Measurements from ENCODE around the gene ABHD8.

Gene ABHD8

DNA sequence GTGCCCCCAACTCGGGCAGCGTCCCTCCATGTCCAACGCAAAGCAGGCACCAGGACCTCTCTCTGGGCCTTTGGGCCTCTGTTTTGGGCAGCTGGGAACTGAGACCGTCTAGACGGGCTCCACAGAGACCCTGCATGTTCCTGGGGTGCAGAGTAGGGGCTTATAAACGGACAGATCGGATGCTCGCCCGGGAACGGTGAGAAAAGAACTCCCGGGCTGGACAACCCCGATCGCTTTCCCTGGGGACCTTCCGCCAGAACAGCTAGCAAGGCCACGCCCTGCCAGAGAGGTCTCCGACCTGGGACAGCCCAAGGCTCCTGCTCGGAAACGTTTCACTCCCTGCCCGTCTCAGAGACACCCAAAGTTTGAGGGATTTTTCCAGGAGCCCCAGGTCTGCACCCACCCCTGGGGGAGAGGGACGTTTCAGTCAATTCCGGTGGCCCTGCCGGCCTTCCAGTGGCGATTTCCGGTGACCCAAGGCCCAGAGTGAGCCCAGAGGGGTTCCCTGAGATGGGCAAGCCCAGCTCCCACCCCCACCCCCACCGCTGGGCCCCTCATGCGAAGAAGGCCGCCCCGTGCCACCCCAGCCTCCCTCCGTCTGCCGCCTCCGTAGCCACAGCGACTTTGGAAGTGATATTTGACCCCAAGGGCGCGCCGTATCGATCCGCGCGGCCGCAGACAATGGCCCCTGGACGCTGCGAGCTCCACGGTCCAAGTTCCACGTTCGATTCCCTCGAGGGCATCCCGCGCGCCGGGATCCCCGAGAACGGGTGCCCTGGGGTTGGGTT, 59.2 kb downstream of the ABHD8 start:
- TF ChIP-seq REST (IDR thresholded peaks at IDR 0.05; ENCODE audit: low read depth), result no peak
- TF ChIP-seq TAF1 (IDR thresholded peaks at IDR 0.05; ENCODE audit: low read depth), result 0 out of 2 replicates have a peak, but pooled peaks have one; percentile 15
- no peak for TF ChIP-seq TCF12 (IDR thresholded peaks at IDR 0.05; ENCODE audit: low read depth)
- TF ChIP-seq CREB1 (IDR thresholded peaks at IDR 0.05; ENCODE audit: low read depth), result no peak

DNA sequence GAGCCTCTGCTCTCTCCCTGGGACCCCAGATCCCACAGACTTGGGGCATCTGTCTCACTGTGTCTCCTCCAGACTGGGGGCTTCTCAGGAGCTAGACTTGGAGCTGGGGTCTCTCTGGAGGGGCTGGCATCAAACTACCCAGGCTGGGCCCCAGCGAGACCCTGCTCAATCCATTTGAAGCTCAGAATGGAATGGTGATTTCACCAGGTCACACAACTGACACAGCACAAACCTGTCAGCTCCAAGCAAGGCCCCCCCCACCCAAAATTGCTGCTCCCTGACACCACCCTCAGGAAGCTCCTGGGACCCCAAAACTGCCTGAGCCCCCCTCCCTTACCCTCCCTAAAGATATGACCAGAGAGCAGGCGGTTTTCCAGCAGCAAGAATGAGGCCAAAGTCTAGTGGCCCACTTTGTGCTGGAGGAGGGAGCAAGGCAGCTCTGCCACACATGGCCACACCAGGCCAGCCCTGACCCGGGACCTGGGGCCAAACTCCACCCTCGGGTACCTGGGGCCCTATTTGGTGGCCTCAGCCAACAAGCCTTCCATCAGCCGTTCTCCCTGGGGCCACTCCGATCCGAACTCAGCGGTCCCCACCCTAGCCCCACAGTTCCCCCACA, 59.9 kb downstream of the ABHD8 start:
- TF ChIP-seq NFIC (IDR thresholded peaks at IDR 0.05) (no peak), TAF1 (IDR thresholded peaks at IDR 0.05; ENCODE audit: low read depth) (no peak), EGR1 (IDR thresholded peaks at IDR 0.05) (no peak), USF1 (IDR thresholded peaks at IDR 0.05) (no peak), ZBTB7A (IDR thresholded peaks at IDR 0.05; ENCODE audit: low read depth) (no peak; the same call in 1 of the 2 replicates), FOXM1 (IDR thresholded peaks at IDR 0.05; ENCODE audit: borderline replicate concordance, low read depth) (no peak), TCF12 (IDR thresholded peaks at IDR 0.05; ENCODE audit: low read depth) (no peak), EP300 (IDR thresholded peaks at IDR 0.05; ENCODE audit: borderline replicate concordance) (no peak), CREB1 (IDR thresholded peaks at IDR 0.05; ENCODE audit: low read depth) (no peak), TEAD4 (IDR thresholded peaks at IDR 0.05) (no peak), REST (IDR thresholded peaks at IDR 0.05; ENCODE audit: low read depth) (no peak), CEBPB (IDR thresholded peaks at IDR 0.05) (no peak), MAX (IDR thresholded peaks at IDR 0.05) (no peak), RAD21 (IDR thresholded peaks at IDR 0.05; ENCODE audit: low read depth) (no peak), YY1 (IDR thresholded peaks at IDR 0.05; ENCODE audit: low read depth) (no peak)

DNA sequence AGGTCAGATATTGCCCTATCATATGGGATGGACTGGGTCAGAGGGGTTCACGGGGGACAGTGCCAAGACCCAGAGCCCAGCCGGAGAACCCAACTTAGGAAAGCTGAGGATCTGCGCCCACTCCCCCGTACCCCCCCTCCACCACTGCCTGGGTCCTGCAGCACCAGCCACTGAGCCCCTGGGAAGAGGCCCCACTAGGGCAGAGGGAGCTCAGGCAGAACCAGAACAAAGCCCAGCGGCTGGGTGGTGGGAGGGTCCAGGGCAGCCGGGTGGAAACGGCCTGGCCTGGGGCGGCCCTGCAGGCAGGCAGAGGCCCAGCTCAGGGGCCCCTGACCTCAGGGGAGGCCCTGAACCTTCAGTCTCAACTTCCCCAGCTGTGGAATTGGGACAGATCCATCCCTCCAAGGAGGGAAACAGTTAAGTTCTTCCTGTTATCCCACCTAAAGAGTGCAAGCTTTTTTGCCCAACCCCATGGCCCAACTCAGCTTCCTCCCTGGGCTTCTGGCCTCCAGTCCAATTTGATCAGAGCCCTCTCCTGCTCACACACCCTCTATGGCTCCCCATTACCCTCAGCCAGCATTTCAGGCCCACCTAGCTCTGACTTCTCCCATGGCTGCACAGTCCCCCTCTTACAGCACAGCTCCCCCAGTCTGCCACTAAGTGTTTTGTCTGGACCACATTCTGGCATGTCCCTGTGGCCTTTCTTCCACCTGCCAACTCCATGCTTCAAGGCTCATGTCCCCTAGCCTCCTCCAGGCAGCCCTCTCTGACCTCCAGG, 60.6 kb downstream of the ABHD8 start:
- TF ChIP-seq NFIC (IDR thresholded peaks at IDR 0.05), result 0 out of 2 replicates have a peak, but pooled peaks have one; percentile 7
- no peak for TF ChIP-seq MAX (IDR thresholded peaks at IDR 0.05)
- no peak for TF ChIP-seq RAD21 (IDR thresholded peaks at IDR 0.05; ENCODE audit: low read depth)
- no peak for TF ChIP-seq TAF1 (IDR thresholded peaks at IDR 0.05; ENCODE audit: low read depth)
- no peak for TF ChIP-seq CEBPB (IDR thresholded peaks at IDR 0.05)
- no peak for TF ChIP-seq TEAD4 (IDR thresholded peaks at IDR 0.05)
- TF ChIP-seq EP300 (IDR thresholded peaks at IDR 0.05; ENCODE audit: borderline replicate concordance), result peak; percentile 65
- TF ChIP-seq EGR1 (IDR thresholded peaks at IDR 0.05), result no peak
- peak; percentile 79; the same call in 1 of the 2 replicates for TF ChIP-seq ZBTB7A (IDR thresholded peaks at IDR 0.05; ENCODE audit: low read depth)
- TF ChIP-seq TCF12 (IDR thresholded peaks at IDR 0.05; ENCODE audit: low read depth), result peak; percentile 66
